ENCODE measurements around the gene INCENP.

Gene INCENP

DNA sequence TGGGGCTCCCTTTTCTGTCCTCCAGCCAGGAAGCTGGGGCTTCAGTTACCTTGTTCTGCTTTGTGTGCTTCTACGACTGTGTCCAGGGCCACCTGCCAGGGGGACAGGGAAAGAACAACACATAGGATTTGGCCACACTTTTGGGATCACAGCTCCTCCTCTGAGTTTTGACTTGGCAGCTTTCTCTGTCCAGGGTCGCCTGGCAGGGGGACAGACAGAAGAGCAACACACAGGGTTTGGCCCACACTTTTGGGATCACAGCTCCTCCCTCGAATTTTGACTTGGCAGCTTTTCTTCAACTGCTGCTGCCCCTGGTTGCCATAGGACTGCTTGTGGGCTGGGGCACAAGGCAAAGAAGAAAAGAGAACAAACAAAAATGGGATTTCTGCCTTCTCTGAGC is 19.1 kb downstream of the INCENP start:
- DNase-seq, result no peak

DNA sequence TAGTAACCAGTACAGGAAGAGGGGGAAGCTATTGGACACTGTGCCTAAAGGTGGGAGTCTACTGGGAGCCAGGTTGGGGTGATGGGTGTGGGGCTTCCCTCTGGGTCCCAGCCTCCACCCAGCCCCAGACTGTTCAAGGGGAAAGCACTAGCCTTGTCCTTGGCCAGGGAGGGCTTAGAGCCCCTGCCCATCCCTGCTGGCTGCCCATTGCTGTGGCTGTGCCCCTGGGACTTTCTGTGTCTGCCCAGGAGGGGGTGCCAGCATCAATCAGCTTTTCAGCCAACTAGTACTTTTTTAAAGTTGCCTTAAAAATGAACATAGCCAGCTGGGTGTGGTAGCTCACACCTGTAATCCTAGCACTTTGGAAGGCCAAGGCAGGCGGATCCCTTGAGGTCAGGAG is 19.9 kb downstream of the INCENP start:
- no peak for DNase-seq

GRCh38 chr11:62144641-62145255 is 20.9 kb downstream of the INCENP start:
- no peak for DNase-seq

- DNase-seq, result no peak
These were observed 21.6 kb downstream of the INCENP start for GRCh38 chr11:62145261-62145871.

DNA sequence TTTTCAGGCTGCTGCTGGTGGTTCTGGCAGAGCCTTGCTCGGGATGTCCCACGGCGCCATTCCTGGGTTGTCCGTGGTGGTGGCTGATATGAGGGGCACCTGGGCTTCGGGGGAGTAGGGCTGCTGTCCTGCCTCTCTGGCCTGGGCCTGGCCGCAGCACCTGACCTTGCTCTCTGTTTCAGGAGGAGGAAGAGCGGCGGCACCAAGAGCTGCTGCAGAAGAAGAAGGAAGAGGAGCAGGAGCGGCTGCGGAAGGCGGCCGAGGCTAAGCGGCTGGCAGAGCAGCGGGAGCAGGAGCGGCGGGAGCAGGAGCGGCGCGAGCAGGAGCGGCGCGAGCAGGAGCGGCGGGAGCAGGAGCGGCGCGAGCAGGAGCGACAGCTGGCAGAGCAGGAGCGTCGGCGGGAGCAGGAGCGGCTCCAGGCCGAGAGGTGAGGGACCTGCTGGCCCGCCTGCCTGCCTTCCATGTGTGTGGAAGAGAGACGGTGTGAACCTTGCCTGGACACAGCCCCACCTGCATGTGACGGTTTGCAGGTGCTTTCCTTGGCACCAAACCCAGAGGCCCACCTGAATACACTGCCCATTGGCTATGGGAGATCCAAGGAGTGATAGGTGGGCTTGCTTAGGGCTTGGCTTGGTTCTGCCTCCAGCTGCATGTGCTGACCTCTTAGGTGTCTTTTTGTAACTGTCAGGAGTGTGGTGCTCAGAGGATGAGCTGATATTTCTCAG is 22.8 kb downstream of the INCENP start:
- DNase-seq, result no peak

- no peak for DNase-seq
These were observed 23.7 kb downstream of the INCENP start for GRCh38 chr11:62147545-62147944.

DNA sequence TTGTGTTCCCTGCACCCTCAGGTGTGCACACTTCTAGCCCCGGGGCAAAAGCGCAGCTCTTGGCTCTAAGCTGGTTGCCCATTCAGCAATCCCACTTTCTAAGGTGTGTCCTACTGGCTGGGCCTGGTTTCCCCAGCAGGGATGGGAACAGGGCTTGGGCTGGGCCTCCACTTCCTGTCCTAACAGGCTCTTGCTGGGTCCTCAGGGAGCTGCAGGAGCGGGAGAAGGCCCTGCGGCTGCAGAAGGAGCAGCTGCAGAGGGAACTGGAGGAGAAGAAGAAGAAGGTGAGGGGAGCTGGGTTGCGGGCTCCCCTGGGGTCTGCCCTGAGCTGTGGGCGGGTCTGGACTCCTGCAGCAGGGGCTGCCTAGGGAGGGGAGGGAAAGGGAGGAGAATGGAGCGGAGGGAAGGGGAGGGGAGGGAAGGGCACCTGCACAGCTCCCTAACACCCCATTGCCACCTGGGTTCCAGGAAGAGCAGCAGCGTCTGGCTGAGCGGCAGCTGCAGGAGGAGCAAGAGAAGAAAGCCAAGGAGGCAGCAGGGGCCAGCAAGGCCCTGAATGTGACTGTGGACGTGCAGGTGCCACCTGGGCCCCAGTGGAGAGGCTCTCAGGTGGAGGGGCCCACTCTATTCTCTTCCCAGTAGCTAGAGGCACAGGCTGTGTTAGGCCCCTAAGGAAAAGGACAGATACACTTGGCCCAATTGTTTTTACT is 24.6 kb downstream of the INCENP start:
- DNase-seq, result no peak

DNA sequence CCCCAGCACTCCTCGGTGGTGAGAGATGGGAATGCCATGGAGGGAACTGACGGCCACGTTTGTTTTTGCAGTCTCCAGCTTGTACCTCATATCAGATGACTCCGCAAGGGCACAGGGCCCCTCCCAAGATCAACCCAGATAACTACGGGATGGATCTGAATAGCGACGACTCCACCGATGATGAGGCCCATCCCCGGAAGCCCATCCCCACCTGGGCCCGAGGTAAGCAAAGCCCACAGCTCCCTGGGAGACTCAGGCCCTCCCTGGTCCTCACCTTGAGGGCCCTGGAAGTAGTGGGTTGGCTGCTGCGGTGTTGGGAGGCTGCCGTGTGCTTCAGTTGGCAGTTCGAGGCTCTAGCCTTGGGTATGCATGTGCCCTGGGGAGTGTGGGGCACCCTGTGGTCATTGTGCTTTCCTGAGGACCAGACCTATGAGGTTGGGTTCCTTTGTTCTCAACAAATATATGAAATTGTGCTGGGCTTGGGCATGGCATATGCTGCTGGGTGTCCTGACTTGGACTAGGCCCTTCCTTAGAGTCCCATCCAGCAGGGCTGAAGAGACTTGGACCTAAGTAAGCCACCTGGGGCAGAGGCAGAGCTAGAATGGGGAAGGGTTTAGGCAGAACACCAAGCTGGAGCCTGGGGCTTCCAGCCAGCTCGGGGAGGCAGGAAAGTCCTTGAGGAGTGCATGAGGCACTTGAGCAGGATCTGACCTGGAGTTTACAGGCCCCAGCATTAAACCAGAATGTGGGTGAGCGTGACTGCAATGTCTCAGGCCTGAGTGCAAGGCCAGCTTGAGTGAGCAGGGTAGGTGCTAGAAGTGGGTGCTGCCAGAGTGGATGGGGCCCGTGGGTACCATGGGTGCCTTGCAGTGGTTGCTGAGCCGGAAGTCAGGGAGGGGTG is 26.4 kb downstream of the INCENP start:
- DNase-seq, result no peak

DNA sequence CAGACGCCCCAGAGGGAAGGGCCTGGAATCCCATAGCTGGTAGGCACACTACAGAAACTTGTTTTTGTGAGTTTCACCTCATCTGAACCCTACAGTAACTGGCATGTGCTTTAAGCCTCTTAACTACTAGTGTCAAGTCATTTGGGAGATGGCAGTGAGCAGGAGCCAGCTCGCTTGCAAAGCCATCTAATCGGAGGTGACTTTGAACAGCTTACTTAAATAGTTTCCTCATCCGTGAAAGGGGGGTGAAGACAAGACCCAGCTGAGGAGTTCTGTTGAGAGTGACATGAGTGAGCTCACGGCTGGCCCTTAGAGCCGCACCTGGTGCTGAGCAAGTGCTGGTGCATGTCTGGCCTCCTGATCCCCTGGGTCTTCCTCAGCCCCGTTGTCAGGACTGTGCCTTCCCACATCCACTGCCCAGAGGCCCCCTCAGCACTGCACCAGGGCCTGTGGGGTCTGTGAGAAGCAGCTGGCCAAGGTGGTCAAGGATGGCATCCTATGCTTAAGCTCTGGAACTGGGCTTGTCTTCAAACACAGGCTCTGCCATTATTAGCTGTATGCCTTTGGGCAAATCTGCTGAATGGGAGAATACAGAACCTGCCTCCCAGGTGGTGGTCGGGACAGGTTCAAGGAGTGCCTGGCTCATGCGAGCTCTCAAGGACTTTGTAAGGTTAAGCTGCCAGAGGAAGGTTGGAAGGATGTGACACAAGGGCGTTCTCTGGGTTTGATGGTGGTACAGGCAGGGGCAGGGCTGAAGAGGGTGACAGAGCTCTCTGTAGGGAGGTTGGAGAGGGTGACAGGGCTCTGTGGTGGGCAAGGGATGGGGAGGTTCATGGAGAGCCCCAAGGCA is 27.3 kb downstream of the INCENP start:
- no peak for DNase-seq

DNA sequence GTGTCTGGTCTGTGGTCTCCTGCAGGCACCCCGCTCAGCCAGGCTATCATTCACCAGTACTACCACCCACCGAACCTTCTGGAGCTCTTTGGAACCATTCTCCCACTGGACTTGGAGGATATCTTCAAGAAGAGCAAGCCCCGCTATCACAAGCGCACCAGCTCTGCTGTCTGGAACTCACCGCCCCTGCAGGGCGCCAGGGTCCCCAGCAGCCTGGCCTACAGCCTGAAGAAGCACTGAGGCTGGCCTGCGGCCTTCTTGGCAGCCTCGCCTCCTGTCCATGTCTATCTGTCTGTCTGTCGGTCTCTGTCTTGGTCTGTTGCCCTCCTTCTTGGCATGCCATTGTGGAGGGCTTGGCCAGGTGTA is 27.9 kb downstream of the INCENP start:
- DNase-seq, result no peak

DNA sequence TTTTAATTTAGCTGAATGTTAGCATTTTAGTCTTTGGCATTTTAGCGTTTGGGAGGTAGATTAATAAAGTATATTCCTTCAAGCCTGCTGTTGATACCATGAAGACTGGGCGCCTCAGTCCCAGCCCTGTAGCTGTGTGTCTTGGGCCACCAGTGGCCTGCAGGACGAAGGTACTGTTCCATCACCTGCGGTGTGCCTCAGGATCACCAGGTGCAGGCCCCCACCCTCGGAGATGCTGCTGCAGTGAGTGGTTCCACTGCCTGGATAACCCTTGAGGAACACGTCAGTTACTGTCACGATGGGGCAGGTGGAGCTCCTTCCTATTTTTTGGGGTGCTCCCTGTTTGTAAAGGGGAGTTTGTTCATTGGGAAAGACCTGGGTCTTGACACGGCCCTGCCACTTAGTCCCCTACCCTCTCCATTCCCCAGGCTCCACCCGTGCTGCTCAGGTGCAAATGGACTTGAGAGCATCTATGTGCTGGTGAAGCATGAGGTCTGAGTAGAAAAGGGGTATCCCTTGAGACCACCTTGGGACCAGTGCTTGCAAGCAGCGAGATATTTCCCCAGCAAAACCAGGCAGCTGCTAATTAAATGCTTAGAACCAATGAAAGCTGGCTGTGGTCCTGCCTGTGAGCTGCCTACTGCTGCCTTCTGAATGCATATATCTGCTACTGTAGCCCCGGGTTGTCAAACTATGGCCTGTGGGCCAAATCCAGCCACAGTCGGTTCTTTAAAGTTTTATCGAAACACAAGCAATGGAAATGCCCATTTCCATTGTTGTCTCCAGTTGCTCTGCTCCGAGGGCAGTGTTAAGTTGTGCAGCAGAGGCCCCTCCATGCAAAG is 28.7 kb downstream of the INCENP start:
- no peak for DNase-seq

DNA sequence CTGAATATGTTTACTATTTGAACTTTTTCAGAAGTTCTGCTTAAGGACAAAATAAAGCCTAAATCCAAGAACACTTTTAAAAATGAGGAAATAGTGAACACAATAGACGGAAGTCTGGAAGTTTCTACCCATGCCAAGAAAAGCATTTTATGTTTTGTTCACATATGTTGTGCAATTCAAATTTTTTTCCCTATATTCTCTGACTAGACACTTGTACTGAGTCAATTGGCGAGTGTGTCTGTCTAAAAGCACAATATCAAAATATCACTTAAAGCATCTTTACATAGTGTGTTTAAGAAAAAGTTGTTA is 29.2 kb downstream of the INCENP start:
- DNase-seq, result no peak

GRCh38 chr11:62153617-62154016 is 29.8 kb downstream of the INCENP start:
- no peak for DNase-seq

- no peak for DNase-seq
These were observed 33.8 kb downstream of the INCENP start for GRCh38 chr11:62157603-62158002.

GRCh38 chr11:62166371-62166770 is 42.6 kb downstream of the INCENP start:
- DNase-seq, result no peak

GRCh38 chr11:62169448-62169847 is 45.6 kb downstream of the INCENP start:
- no peak for DNase-seq

- no peak for DNase-seq
These were observed 46.1 kb downstream of the INCENP start for GRCh38 chr11:62169935-62170334.

GRCh38 chr11:62171261-62171723 is 47.5 kb downstream of the INCENP start:
- peak; percentile 49 for DNase-seq

DNA sequence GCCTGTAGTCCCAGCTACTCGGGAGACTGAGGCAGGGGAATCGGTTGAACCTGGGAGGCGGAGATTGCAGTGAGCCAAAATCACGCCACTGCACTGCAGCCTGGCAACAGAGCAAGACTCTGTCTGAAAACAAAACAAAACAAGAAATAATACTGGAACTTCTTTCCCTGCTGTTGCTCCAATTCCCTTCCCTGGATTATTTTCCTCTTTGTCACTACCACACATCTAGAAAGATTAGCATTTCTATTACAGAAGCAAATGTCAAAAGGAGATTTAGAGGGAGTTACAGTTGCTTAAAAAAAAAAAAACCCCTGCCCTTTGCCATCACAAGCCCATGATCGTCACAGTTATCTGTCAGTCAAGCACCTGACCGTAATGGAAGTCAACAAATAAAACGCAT is 48.5 kb downstream of the INCENP start:
- no peak for DNase-seq

- no peak for DNase-seq
These were observed 53.0 kb downstream of the INCENP start for GRCh38 chr11:62176766-62177165.

DNA sequence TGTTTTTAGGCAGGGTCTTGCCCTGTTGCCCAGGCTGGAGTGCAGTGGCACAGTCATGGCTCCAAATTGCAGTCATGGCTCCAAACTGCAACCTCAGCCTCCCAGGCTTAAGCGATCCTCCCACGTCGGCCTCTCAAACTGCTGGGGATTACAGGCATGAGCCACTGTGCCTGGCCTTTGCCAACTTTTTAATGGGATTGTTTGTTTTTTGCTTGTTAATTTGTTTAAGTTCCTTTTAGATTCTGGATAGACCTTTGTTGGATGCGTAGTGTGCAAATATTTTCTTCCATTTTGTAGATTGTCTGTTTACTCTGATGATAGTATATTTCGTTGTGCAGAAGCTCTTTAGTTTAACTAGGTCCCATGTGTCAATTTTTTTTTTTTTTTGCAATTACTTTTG is 56.2 kb downstream of the INCENP start:
- no peak for DNase-seq
